ENCODE results near the gene FBXO31. TPM values are rescaled to one million over a fixed set of nuclear protein-coding genes. Genes with fewer than 3 reads are reported as not detected.

Gene FBXO31
- total RNA-seq, 6 experiments from 2014 or later: 23.0 to 30.0 (median 25.1) TPM

- no peak for DNase-seq
- Mint-ChIP-seq H3K27ac (no peak overlapping the region), H3K4me3 (no peak overlapping the region), H3K9me3 (no peaks in the 10 kb centered on the region), H3K4me1 (ENCODE audit: low read depth) (peaks cover 8% of the 10 kb centered on the region), H3K36me3 (ENCODE audit: low read depth) (peaks cover 10% of the 10 kb centered on the region), H3K27me3 (ENCODE audit: insufficient read depth) (no peaks in the 10 kb centered on the region; the same call in 1 of the 2 replicates)
- TF ChIP-seq CTCF (IDR thresholded peaks at IDR 0.05): no peak
These were observed 46.9 kb downstream of the FBXO31 start for GRCh38 chr16:87336434-87337240.

GRCh38 chr16:87335625-87336433 lies 47.7 kb downstream of the FBXO31 start:
- Mint-ChIP-seq H3K4me1 (ENCODE audit: low read depth) (peaks cover 8% of the 10 kb centered on the region), H3K36me3 (ENCODE audit: low read depth) (peaks cover 13% of the 10 kb centered on the region), H3K9me3 (no peaks in the 10 kb centered on the region), H3K27ac (no peak overlapping the region), H3K27me3 (ENCODE audit: insufficient read depth) (no peaks in the 10 kb centered on the region; the same call in 1 of the 2 replicates), H3K4me3 (no peak overlapping the region)
- no peak for DNase-seq
- TF ChIP-seq CTCF (IDR thresholded peaks at IDR 0.05): no peak

- TF ChIP-seq CTCF (IDR thresholded peaks at IDR 0.05): no peak
- Mint-ChIP-seq H3K27me3 (ENCODE audit: insufficient read depth) (no peaks in the 10 kb centered on the region; the same call in 1 of the 2 replicates), H3K4me3 (no peak overlapping the region), H3K36me3 (ENCODE audit: low read depth) (peaks cover 15% of the 10 kb centered on the region), H3K27ac (no peak overlapping the region), H3K9me3 (no peaks in the 10 kb centered on the region), H3K4me1 (ENCODE audit: low read depth) (peaks cover 8% of the 10 kb centered on the region)
- DNase-seq: no peak
These were observed 48.6 kb downstream of the FBXO31 start for GRCh38 chr16:87334651-87335624.

- Mint-ChIP-seq H3K9me3 (no peaks in the 10 kb centered on the region), H3K27me3 (ENCODE audit: insufficient read depth) (no peaks in the 10 kb centered on the region; the same call in 1 of the 2 replicates), H3K4me3 (no peak overlapping the region), H3K4me1 (ENCODE audit: low read depth) (peaks cover 8% of the 10 kb centered on the region), H3K36me3 (ENCODE audit: low read depth) (peaks cover 8% of the 10 kb centered on the region), H3K27ac (no peak overlapping the region)
- DNase-seq: no peak
- no peak for TF ChIP-seq CTCF (IDR thresholded peaks at IDR 0.05)
These were observed 49.8 kb downstream of the FBXO31 start for GRCh38 chr16:87333581-87334331.
